Osteoblast (primary cell): Measurements from ENCODE around the gene PRKAG1. TPM values are rescaled to one million over a fixed set of nuclear protein-coding genes. Genes with fewer than 3 reads are reported as not detected.

Experiments used
- DNase-seq: peaks from one replicate; pipeline ENCODE4 v3.0.0; 2011; ENCODE audit warnings: low spot score, mixed read lengths; ENCODE audit not compliant: insufficient read length; ENCODE audit errors: missing footprints
- H2AFZ ChIP-seq: 2 replicates; pipeline ENCODE4 v1.6.0; 2011; ENCODE audit warnings: mild to moderate bottlenecking, low read length
- H3K27ac ChIP-seq: 2 replicates; pipeline ENCODE4 v1.5.1; 2011; ENCODE audit warnings: mild to moderate bottlenecking, low read depth, low read length, moderate library complexity
- H3K27me3 ChIP-seq: 2 replicates; pipeline ENCODE4 v1.6.0; 2012; ENCODE audit warnings: mild to moderate bottlenecking, control low read depth, inconsistent platforms, low read length, moderate library complexity; ENCODE audit not compliant: insufficient read depth
- H3K36me3 ChIP-seq: 2 replicates; pipeline ENCODE4 v1.5.1; 2011; ENCODE audit warnings: mild to moderate bottlenecking, low read length, control low read depth, moderate library complexity; ENCODE audit not compliant: insufficient read depth
- H3K4me1 ChIP-seq: 2 replicates; pipeline ENCODE4 v1.5.1; 2011; ENCODE audit warnings: mild to moderate bottlenecking, low read length, control low read depth, moderate library complexity; ENCODE audit not compliant: insufficient read depth
- H3K4me2 ChIP-seq: 2 replicates; pipeline ENCODE4 v1.6.0; 2011; ENCODE audit warnings: mild to moderate bottlenecking, low read length; ENCODE audit not compliant: insufficient read depth
- H3K4me3 ChIP-seq: fragments of 200-600 bp; sonication (generic); 3 replicates; pipeline ENCODE4 v1.5.1; 2012; ENCODE audit warnings: mild to moderate bottlenecking, low read length, inconsistent platforms; ENCODE audit not compliant: insufficient read depth
- H3K79me2 ChIP-seq: 2 replicates; pipeline ENCODE4 v1.6.0; 2012; ENCODE audit warnings: mild to moderate bottlenecking, low read length, control low read depth, inconsistent platforms; ENCODE audit not compliant: insufficient read depth
- H3K9me3 ChIP-seq: 2 replicates; pipeline ENCODE4 v1.5.1; 2011; ENCODE audit warnings: low read depth, low read length, control low read depth
- H4K20me1 ChIP-seq: 2 replicates; pipeline ENCODE4 v1.6.0; 2012; ENCODE audit warnings: mild to moderate bottlenecking, low read length, control low read depth; ENCODE audit not compliant: insufficient read depth
- total RNA-seq: library from RNA; depleted of rRNA; stranded (reverse); fragments of >200 nt; gene quantifications from 2 replicates; pipeline ENCODE4 v1.2.3, GENCODE V29; 2012
- TF ChIP-seq, protein P1 (sequence below): IDR thresholded peaks from 2 replicates; pipeline ENCODE4 v1.5.1; 2011; ENCODE audit warnings: mild to moderate bottlenecking, low read depth, low read length, moderate library complexity; ENCODE audit errors: extremely low read depth

PRKAG1 gene
- total RNA-seq, 1 donor = 89.0 TPM

DNA sequence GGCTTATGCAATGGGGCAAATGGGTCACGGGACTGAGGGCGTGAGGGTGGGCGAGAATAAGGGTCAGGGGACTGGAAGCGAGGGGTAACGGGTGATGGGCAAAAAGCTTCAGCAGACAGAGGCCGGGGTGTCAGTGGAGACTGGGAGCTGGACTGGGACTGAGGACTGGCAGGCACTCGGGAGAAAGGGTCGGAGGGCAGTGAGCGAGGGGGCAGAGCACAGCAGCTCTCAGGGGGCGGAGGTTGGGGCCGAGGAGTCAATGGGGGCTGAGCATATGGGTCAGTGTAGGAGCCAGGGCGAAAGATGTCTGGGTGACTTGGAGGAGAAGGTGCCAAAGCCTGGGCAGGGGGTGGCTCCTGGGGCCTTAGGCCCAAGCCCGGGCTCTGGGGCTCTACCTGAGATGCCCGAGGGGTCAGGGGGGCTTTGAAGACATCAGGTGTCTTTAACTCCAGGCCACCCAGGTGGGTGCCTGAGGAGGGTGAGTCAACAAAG lies 21.8 kb upstream of the PRKAG1 start:
- Histone ChIP-seq H3K4me1 (no peaks in the 10 kb centered on the region), H3K79me2 (peaks cover 6% of the 10 kb centered on the region), H3K36me3 (peaks cover 83% of the 10 kb centered on the region), H3K27ac (no peak overlapping the region), H2AFZ (no peak overlapping the region), H3K4me3 (no peak overlapping the region), H3K9me3 (no peaks in the 10 kb centered on the region), H3K27me3 (no peaks in the 10 kb centered on the region), H4K20me1 (peaks cover 34% of the 10 kb centered on the region), H3K4me2 (no peak overlapping the region)
- TF ChIP-seq, protein P1, sequence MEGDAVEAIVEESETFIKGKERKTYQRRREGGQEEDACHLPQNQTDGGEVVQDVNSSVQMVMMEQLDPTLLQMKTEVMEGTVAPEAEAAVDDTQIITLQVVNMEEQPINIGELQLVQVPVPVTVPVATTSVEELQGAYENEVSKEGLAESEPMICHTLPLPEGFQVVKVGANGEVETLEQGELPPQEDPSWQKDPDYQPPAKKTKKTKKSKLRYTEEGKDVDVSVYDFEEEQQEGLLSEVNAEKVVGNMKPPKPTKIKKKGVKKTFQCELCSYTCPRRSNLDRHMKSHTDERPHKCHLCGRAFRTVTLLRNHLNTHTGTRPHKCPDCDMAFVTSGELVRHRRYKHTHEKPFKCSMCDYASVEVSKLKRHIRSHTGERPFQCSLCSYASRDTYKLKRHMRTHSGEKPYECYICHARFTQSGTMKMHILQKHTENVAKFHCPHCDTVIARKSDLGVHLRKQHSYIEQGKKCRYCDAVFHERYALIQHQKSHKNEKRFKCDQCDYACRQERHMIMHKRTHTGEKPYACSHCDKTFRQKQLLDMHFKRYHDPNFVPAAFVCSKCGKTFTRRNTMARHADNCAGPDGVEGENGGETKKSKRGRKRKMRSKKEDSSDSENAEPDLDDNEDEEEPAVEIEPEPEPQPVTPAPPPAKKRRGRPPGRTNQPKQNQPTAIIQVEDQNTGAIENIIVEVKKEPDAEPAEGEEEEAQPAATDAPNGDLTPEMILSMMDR = no peak
- DNase-seq = peak; percentile 54

DNA sequence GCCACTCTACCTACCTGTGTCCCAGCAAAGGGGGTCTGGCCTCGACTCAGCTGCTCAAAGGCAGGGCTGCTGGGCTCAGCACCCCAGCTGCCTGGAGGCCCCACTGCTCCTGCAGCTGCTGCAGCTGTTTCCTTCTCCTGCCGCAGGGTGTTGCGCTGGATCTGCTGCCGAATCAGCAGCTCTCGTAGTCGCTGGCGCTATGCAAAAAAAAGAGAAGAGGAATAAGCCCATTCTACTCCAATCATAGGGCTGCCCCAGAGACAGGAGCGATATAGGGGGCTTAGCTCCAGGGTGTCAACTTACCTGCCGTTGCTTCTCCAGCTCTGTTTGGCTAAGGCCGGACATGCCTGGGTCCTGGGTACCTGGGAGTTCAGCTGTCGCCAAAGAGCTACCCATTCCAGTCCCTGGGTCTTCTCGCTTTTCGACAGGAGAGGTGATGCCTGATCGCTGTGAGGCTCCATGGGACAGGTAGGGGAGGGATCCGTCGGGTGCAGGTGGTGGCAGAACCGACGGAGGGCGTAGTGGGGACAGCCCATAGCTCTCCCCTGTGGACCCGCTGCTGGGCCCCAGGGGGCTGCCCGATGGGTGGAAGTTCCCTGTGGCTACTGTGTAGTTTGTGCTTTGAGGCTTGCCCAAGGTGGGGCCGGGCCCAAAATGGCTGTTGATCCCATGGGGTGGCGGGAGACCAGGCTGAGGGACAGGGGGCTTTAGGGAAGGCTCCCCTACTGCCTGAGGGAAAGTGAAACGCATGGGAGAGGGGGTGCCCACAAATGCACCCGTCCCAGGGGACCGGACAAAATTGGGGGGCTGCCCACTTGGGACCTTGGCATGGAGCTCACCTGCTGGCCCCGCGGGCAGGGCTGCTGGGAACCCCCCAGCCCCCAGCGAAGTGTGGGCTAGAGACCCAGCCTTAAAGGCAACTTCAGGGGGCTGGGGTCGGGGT lies 21.1 kb upstream of the PRKAG1 start:
- peaks cover 40% of the 10 kb centered on the region for H4K20me1 ChIP-seq
- peak; percentile 68 for DNase-seq
- no peak overlapping the region for H3K4me2 ChIP-seq
- H3K4me1 ChIP-seq = no peaks in the 10 kb centered on the region
- H3K27me3 ChIP-seq = no peaks in the 10 kb centered on the region
- H2AFZ ChIP-seq = no peak overlapping the region
- H3K9me3 ChIP-seq = no peaks in the 10 kb centered on the region
- peaks cover 6% of the 10 kb centered on the region for H3K79me2 ChIP-seq
- peaks cover 83% of the 10 kb centered on the region for H3K36me3 ChIP-seq
- no peak overlapping the region for H3K27ac ChIP-seq
- H3K4me3 ChIP-seq = no peak overlapping the region
- TF ChIP-seq, protein P1 = no peak

DNA sequence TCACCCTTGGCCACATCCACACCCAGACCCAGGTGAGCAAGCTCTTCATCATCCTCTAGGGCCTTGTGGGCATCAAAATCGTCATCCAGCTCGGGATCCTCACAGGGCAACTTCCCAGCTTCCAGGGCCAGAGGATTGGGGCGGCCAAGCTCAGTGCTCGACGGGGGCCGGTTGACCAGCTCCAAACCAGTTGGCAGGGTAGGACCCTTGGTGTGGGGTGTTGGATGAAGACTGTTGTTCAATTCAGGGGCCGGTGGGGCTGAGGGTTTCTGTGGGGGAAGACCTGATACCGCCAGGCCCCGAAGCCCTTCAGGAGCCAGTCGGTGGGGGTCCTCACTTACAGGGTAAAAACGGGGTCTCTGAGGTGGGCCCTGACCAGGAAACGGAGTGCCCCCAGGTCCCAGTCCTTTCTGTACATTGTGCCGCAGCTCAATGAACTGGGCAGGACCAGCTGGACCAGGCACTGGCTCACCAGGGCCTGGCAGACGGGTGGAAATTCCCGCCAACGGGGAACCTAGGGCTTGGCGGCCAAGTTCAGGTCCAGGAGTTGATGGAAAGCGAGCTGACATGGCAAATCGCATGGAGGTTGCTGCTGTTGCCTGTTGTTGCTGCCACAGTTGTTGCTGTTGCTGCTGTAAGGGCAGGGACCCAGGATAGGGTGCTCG lies 19.8 kb upstream of the PRKAG1 start:
- H3K36me3 ChIP-seq = peaks cover 83% of the 10 kb centered on the region
- no peaks in the 10 kb centered on the region for H3K9me3 ChIP-seq
- H4K20me1 ChIP-seq = peaks cover 36% of the 10 kb centered on the region
- H3K4me1 ChIP-seq = no peaks in the 10 kb centered on the region
- H3K27ac ChIP-seq = no peak overlapping the region
- H3K4me3 ChIP-seq = no peak overlapping the region
- peak; percentile 80 for DNase-seq
- TF ChIP-seq, protein P1 = no peak
- H3K79me2 ChIP-seq = peaks cover 6% of the 10 kb centered on the region
- no peaks in the 10 kb centered on the region for H3K27me3 ChIP-seq
- no peak overlapping the region for H2AFZ ChIP-seq
- no peak overlapping the region for H3K4me2 ChIP-seq

DNA sequence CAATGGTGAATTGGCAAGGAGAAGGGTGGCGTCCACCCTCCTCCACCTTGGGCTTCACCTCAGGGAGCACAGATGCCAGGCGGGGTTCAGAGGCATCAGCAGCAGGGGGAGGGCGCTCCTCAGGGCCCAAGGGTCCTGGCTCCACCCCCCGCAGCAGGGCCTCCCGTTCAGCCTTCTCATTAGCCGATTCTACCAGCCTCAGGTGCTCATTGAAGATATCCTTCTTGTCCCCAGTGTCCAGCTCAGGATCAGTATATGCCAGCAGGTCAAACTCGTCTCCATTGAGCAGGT lies 19.3 kb upstream of the PRKAG1 start:
- H3K36me3 ChIP-seq = peaks cover 82% of the 10 kb centered on the region

More for the DNA sequence above, 19.3 kb upstream of the PRKAG1 start:
- H2AFZ ChIP-seq = no peak overlapping the region
- TF ChIP-seq, protein P1 = no peak
- peak; percentile 61 for DNase-seq
- H3K4me3 ChIP-seq = no peak overlapping the region
- H3K79me2 ChIP-seq = peaks cover 6% of the 10 kb centered on the region
- no peaks in the 10 kb centered on the region for H3K9me3 ChIP-seq
- H3K4me2 ChIP-seq = no peak overlapping the region
- no peaks in the 10 kb centered on the region for H3K27me3 ChIP-seq
- no peaks in the 10 kb centered on the region for H3K4me1 ChIP-seq
- H4K20me1 ChIP-seq = peaks cover 31% of the 10 kb centered on the region
- no peak overlapping the region for H3K27ac ChIP-seq
